ENCODE data around the gene HSPA4.

HSPA4 gene

DNA sequence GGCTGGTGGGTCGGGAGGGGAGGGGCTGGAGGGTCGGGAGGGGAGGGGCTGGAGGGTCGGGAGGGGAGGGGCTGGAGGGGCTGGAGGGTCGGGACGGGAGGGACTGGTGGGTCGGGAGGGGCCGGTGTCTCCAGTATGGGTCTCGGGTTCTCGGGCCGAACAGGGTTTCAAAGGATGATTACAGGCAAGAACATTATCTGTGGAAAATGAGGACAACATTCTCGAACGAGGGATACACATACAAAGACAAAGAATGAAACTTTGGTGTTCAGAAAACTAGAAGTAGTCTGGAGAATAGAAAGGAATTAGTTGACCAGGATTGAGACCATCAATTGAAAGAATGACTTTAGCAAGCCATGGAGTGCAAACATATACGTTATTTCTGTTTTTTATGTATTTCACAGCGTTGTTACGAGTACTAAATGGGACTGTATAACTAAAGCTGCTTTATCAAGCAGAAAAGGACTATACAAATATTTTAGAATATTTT lies 25.1 kb upstream of the HSPA4 start:
- no peak for DNase-seq
- no peak for TF ChIP-seq EZH2 (optimal IDR thresholded peaks at IDR 0.05; ENCODE audit: low read depth, low read length)
- TF ChIP-seq, protein P1, sequence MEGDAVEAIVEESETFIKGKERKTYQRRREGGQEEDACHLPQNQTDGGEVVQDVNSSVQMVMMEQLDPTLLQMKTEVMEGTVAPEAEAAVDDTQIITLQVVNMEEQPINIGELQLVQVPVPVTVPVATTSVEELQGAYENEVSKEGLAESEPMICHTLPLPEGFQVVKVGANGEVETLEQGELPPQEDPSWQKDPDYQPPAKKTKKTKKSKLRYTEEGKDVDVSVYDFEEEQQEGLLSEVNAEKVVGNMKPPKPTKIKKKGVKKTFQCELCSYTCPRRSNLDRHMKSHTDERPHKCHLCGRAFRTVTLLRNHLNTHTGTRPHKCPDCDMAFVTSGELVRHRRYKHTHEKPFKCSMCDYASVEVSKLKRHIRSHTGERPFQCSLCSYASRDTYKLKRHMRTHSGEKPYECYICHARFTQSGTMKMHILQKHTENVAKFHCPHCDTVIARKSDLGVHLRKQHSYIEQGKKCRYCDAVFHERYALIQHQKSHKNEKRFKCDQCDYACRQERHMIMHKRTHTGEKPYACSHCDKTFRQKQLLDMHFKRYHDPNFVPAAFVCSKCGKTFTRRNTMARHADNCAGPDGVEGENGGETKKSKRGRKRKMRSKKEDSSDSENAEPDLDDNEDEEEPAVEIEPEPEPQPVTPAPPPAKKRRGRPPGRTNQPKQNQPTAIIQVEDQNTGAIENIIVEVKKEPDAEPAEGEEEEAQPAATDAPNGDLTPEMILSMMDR (IDR thresholded peaks at IDR 0.05; ENCODE audit: low read length) = no peak
- TF ChIP-seq EZH2phosphoT487 (IDR thresholded peaks at IDR 0.05; ENCODE audit: low read length) = no peak
- Histone ChIP-seq H3K4me3 (ENCODE audit: low read length) (peak overlapping the region; percentile 94), H3K4me1 (ENCODE audit: low read length) (no peaks in the 10 kb centered on the region), H3K79me2 (ENCODE audit: low read length) (peaks cover 38% of the 10 kb centered on the region), H3K27ac (ENCODE audit: low read length) (no peak overlapping the region), H4K20me1 (ENCODE audit: insufficient read depth, low read length) (no peaks in the 10 kb centered on the region), H2AFZ (ENCODE audit: low read length) (peak overlapping the region; percentile 86), H3K27me3 (replicated peaks; ENCODE audit: insufficient read depth, low read length) (no peaks in the 10 kb centered on the region), H3K9ac (ENCODE audit: low read length) (no peak overlapping the region), H3K36me3 (replicated peaks; ENCODE audit: insufficient read depth, low read length) (no peaks in the 10 kb centered on the region), H3K9me3 (replicated peaks; ENCODE audit: insufficient read depth, low read length) (no peaks in the 10 kb centered on the region), H3F3A (ENCODE audit: insufficient read depth, low read length) (peaks cover 8% of the 10 kb centered on the region), H3K9me2 (replicated peaks; ENCODE audit: insufficient read depth, low read length) (no peaks in the 10 kb centered on the region), H3K4me2 (ENCODE audit: low read depth, low read length) (peak overlapping the region; percentile 84)

- H3K4me1 ChIP-seq (ENCODE audit: low read length) = no peaks in the 10 kb centered on the region
- no peak overlapping the region for H3K4me3 ChIP-seq (ENCODE audit: low read length)
- no peak overlapping the region for H3K4me2 ChIP-seq (ENCODE audit: low read depth, low read length)
- peaks cover 8% of the 10 kb centered on the region for H3F3A ChIP-seq (ENCODE audit: insufficient read depth, low read length)
- H3K9me3 ChIP-seq (replicated peaks; ENCODE audit: insufficient read depth, low read length) = no peaks in the 10 kb centered on the region
- H3K9me2 ChIP-seq (replicated peaks; ENCODE audit: insufficient read depth, low read length) = no peaks in the 10 kb centered on the region
- no peaks in the 10 kb centered on the region for H3K36me3 ChIP-seq (replicated peaks; ENCODE audit: insufficient read depth, low read length)
- no peak overlapping the region for H2AFZ ChIP-seq (ENCODE audit: low read length)
- TF ChIP-seq, protein P1 (IDR thresholded peaks at IDR 0.05; ENCODE audit: low read length) = no peak
- no peak for TF ChIP-seq EZH2phosphoT487 (IDR thresholded peaks at IDR 0.05; ENCODE audit: low read length)
- TF ChIP-seq EZH2 (optimal IDR thresholded peaks at IDR 0.05; ENCODE audit: low read depth, low read length) = no peak
- no peak for DNase-seq
- H3K9ac ChIP-seq (ENCODE audit: low read length) = no peak overlapping the region
- H3K79me2 ChIP-seq (ENCODE audit: low read length) = peaks cover 18% of the 10 kb centered on the region
- H3K27me3 ChIP-seq (replicated peaks; ENCODE audit: insufficient read depth, low read length) = no peaks in the 10 kb centered on the region
- no peak overlapping the region for H3K27ac ChIP-seq (ENCODE audit: low read length)
- H4K20me1 ChIP-seq (ENCODE audit: insufficient read depth, low read length) = no peaks in the 10 kb centered on the region
Observed at GRCh38 chr5:133029416-133029815, 22.4 kb upstream of the HSPA4 start.

GRCh38 chr5:133030343-133031005 lies 21.3 kb upstream of the HSPA4 start:
- H3F3A ChIP-seq (ENCODE audit: insufficient read depth, low read length) = peaks cover 8% of the 10 kb centered on the region
- peaks cover 7% of the 10 kb centered on the region for H3K79me2 ChIP-seq (ENCODE audit: low read length)
- no peaks in the 10 kb centered on the region for H4K20me1 ChIP-seq (ENCODE audit: insufficient read depth, low read length)
- H3K4me3 ChIP-seq (ENCODE audit: low read length) = no peak overlapping the region
- H2AFZ ChIP-seq (ENCODE audit: low read length) = no peak overlapping the region
- no peak overlapping the region for H3K9ac ChIP-seq (ENCODE audit: low read length)
- no peaks in the 10 kb centered on the region for H3K27me3 ChIP-seq (replicated peaks; ENCODE audit: insufficient read depth, low read length)
- H3K9me3 ChIP-seq (replicated peaks; ENCODE audit: insufficient read depth, low read length) = no peaks in the 10 kb centered on the region
- TF ChIP-seq EZH2 (optimal IDR thresholded peaks at IDR 0.05; ENCODE audit: low read depth, low read length) = no peak
- TF ChIP-seq, protein P1 (IDR thresholded peaks at IDR 0.05; ENCODE audit: low read length) = no peak
- TF ChIP-seq EZH2phosphoT487 (IDR thresholded peaks at IDR 0.05; ENCODE audit: low read length) = no peak
- no peaks in the 10 kb centered on the region for H3K9me2 ChIP-seq (replicated peaks; ENCODE audit: insufficient read depth, low read length)
- no peaks in the 10 kb centered on the region for H3K36me3 ChIP-seq (replicated peaks; ENCODE audit: insufficient read depth, low read length)
- H3K27ac ChIP-seq (ENCODE audit: low read length) = no peak overlapping the region
- H3K4me1 ChIP-seq (ENCODE audit: low read length) = no peaks in the 10 kb centered on the region
- no peak for DNase-seq
- no peak overlapping the region for H3K4me2 ChIP-seq (ENCODE audit: low read depth, low read length)

All from MM.1S (cell line).